HepG2 (cell line): ENCODE results near the gene ZNF687. TPM values are rescaled to one million over a fixed set of nuclear protein-coding genes. Genes with fewer than 3 reads are reported as not detected.

ENCODE experiments used
- ATAC-seq: fragments of 200-7000 bp; cut with Tn5 transposase; 3 replicates; pipeline ENCODE4 v1.9.1; 2020; ENCODE audit warnings: mild to moderate bottlenecking, moderate library complexity
- BruUV-seq: library from RNA; stranded (reverse); fragments of 400-500 nt; replicated peaks from 2 replicates; lab custom pipeline; 2021; lab: Mats Ljungman, UMichigan
- CTCF ChIA-PET: fragments of 300-600 bp; formaldehyde crosslinking; extraction: SDS; loops from one replicate; lab custom pipeline; 2021; ENCODE audit warnings: low total read pairs, inconsistent platforms, low intra/inter-chr PET ratio; lab: Yijun Ruan, JAX
- POLR2A ChIA-PET: fragments of 350-600 bp; sonication (Branson Sonifier 250); formaldehyde crosslinking; loops from one replicate; lab custom pipeline; 2020; ENCODE audit warnings: antibody characterized with exemption, inconsistent platforms; lab: Yijun Ruan, JAX
- DNase-seq: peaks from one replicate; pipeline ENCODE4 v3.0.0-alpha.2; 2015; ENCODE audit warnings: low spot score
- FAIRE-seq: peaks from 3 replicates; lab custom pipeline; 2011; peaks lifted over from hg19 to GRCh38; lab: Jason Lieb, UNC
- H2AFZ ChIP-seq: one replicate; pipeline ENCODE4 v1.6.1; 2011; ENCODE audit warnings: low read length, inconsistent platforms
- H3K27ac ChIP-seq: fragments of 300-600 bp; 3 replicates; pipeline ENCODE4 v1.8.0; 2011; ENCODE audit warnings: mixed run types, mild to moderate bottlenecking, mixed read lengths, low read length, inconsistent platforms; ENCODE audit not compliant: insufficient read depth; ENCODE audit errors: extremely low read length
- H3K27me3 ChIP-seq, 2 experiments: fragments of 200-600 bp in 1 of 2; 2 replicates in 1 of 2; 3 replicates in 1 of 2; pipeline versions ENCODE4 v1.6.0 to v1.8.0; 2011; ENCODE audit warnings: low read length in 2 of 2, mild to moderate bottlenecking in 2 of 2, moderate library complexity in 2 of 2, inconsistent platforms in 1 of 2; ENCODE audit not compliant: insufficient read depth in 2 of 2, control insufficient read depth in 1 of 2
- H3K36me3 ChIP-seq, 2 experiments: fragments of 200-600 bp in 1 of 2; replicated peaks in 1 of 2; 2 replicates in 1 of 2; 3 replicates in 1 of 2; pipeline versions ENCODE4 v1.5.1 to v1.8.0; 2011; ENCODE audit warnings: low read length in 2 of 2, inconsistent platforms in 1 of 2; ENCODE audit not compliant: insufficient read depth in 2 of 2, control insufficient read depth in 1 of 2
- H3K4me1 ChIP-seq: 2 replicates; pipeline ENCODE4 v1.5.1; 2012; ENCODE audit warnings: low read length, inconsistent platforms; ENCODE audit not compliant: insufficient read depth
- H3K4me2 ChIP-seq: 2 replicates; pipeline ENCODE4 v1.6.0; 2011; ENCODE audit warnings: low read depth, low read length, inconsistent platforms
- H3K4me3 ChIP-seq, 3 experiments: fragments of 200-600 bp in 1 of 3; sonication (generic), shearing (Covaris generic) in 1 of 3; replicated peaks in 1 of 3; 2 replicates each; pipeline ENCODE4 v1.5.1; 2011 to 2016; ENCODE audit warnings: low read length in 3 of 3, inconsistent platforms in 2 of 3, low read depth in 2 of 3, mild to moderate bottlenecking in 2 of 3, control low read depth in 1 of 3, mixed read lengths in 1 of 3; ENCODE audit not compliant: insufficient read depth in 1 of 3
- H3K79me2 ChIP-seq: one replicate; pipeline ENCODE4 v1.6.1; 2011; ENCODE audit warnings: low read length, inconsistent platforms; ENCODE audit not compliant: insufficient read depth
- H3K9ac ChIP-seq: 2 replicates; pipeline ENCODE4 v1.6.0; 2011; ENCODE audit warnings: mild to moderate bottlenecking, low read depth, low read length, inconsistent platforms; ENCODE audit not compliant: insufficient read depth
- H3K9me3 ChIP-seq: 2 replicates; pipeline ENCODE4 v1.5.1; 2012; ENCODE audit warnings: mild to moderate bottlenecking, low read length
- H4K20me1 ChIP-seq: 2 replicates; pipeline ENCODE4 v1.6.0; 2011; ENCODE audit warnings: inconsistent platforms, mild to moderate bottlenecking, low read length, moderate library complexity; ENCODE audit not compliant: insufficient read depth
- ADNP ChIP-seq: sonication (generic); formaldehyde crosslinking; IDR thresholded peaks from 2 replicates; pipeline ENCODE4 v1.4.0; 2020; ENCODE audit warnings: missing genetic modification reagents
- ASH2L ChIP-seq: fragments of 300-600, 200-600 bp; sonication (generic); IDR thresholded peaks from 2 replicates; pipeline ENCODE4 v1.7.0; 2017; ENCODE audit warnings: low read depth, mild to moderate bottlenecking, moderate library complexity, mixed read lengths, low read length; ENCODE audit not compliant: insufficient read length
- ELF4 ChIP-seq: sonication (generic); formaldehyde crosslinking; IDR thresholded peaks from 2 replicates; pipeline ENCODE4 v1.5.0; 2020; ENCODE audit warnings: missing genetic modification reagents, mild to moderate bottlenecking, moderate library complexity, borderline replicate concordance
- HIVEP1 ChIP-seq: sonication (generic); formaldehyde crosslinking; IDR thresholded peaks from 2 replicates; pipeline ENCODE4 v1.4.0; 2020; ENCODE audit warnings: mild to moderate bottlenecking, missing genetic modification reagents
- KMT2B ChIP-seq: IDR thresholded peaks from 2 replicates; pipeline ENCODE4 v1.6.1; 2016; ENCODE audit warnings: missing genetic modification reagents, missing compliant biosample characterization
- MED1 ChIP-seq: sonication (generic); formaldehyde crosslinking; IDR thresholded peaks from 2 replicates; pipeline ENCODE4 v1.4.0; 2020; ENCODE audit warnings: missing genetic modification reagents
- PHF20 ChIP-seq: sonication (generic); formaldehyde crosslinking; IDR thresholded peaks from 2 replicates; pipeline ENCODE4 v1.5.0; 2020; ENCODE audit warnings: mild to moderate bottlenecking, missing genetic modification reagents
- POLR2G ChIP-seq: fragments of 200-400 bp; formaldehyde crosslinking; IDR thresholded peaks from 2 replicates; pipeline ENCODE4 v1.6.1; 2018; ENCODE audit warnings: mild to moderate bottlenecking, low read depth, low read length, moderate library complexity
- RCOR2 ChIP-seq: IDR thresholded peaks from 2 replicates; pipeline ENCODE4 v1.6.1; 2016; ENCODE audit warnings: missing biosample characterization, missing genetic modification reagents
- SPEN ChIP-seq: sonication (generic); formaldehyde crosslinking; IDR thresholded peaks from 2 replicates; pipeline ENCODE4 v1.5.1; 2020; ENCODE audit warnings: low read depth, mild to moderate bottlenecking, missing genetic modification reagents
- SRSF1 ChIP-seq: fragments of 200-400 bp; formaldehyde crosslinking; optimal IDR thresholded peaks from 2 replicates; pipeline ENCODE3; 2017; ENCODE audit warnings: mild to moderate bottlenecking, low read depth, low read length, moderate library complexity
- ZBTB38 ChIP-seq: sonication (generic); formaldehyde crosslinking; IDR thresholded peaks from 2 replicates; pipeline ENCODE4 v1.5.1; 2020; ENCODE audit warnings: mild to moderate bottlenecking, missing genetic modification reagents
- ZNF446 ChIP-seq: sonication (generic); formaldehyde crosslinking; IDR thresholded peaks from 2 replicates; pipeline ENCODE4 v1.5.0; 2020; ENCODE audit warnings: mild to moderate bottlenecking, missing genetic modification reagents
- ZNF678 ChIP-seq: sonication (generic); formaldehyde crosslinking; IDR thresholded peaks from 2 replicates; pipeline ENCODE4 v1.4.0; 2020; ENCODE audit warnings: mild to moderate bottlenecking, missing genetic modification reagents
- ZNF839 ChIP-seq: sonication (generic); formaldehyde crosslinking; IDR thresholded peaks from 2 replicates; pipeline ENCODE4 v1.4.0; 2020; ENCODE audit warnings: missing genetic modification reagents, mild to moderate bottlenecking, borderline replicate concordance
- ZNF883 ChIP-seq: sonication (generic); formaldehyde crosslinking; IDR thresholded peaks from 2 replicates; pipeline ENCODE4 v1.5.1; 2020; ENCODE audit warnings: mild to moderate bottlenecking, missing genetic modification reagents; ENCODE audit errors: not compliant biosample characterization
- ZSCAN21 ChIP-seq: sonication (generic); formaldehyde crosslinking; IDR thresholded peaks from 2 replicates; pipeline ENCODE4 v1.8.0; 2022; ENCODE audit warnings: mild to moderate bottlenecking, missing genetic modification reagents, moderate library complexity, borderline replicate concordance
- ZSCAN30 ChIP-seq: sonication (generic); formaldehyde crosslinking; IDR thresholded peaks from 2 replicates; pipeline ENCODE4 v1.5.0; 2020; ENCODE audit warnings: mild to moderate bottlenecking, missing genetic modification reagents
- WGBS: methylation state at CpG from one replicate; pipeline ENCODE4 v1.1.6; 2017; ENCODE audit warnings: low lambda C conversion rate; 5-methylcytosine and 5-hydroxymethylcytosine counted together
- in situ Hi-C: cut with HindIII; loops from 2 replicates; pipeline ENCODE4 v1.10.0; 2017; ENCODE audit warnings: low pct_unique_long_range_greater_than_20kb; ENCODE audit not compliant: extremely low pct_ligation_motif_present
- intact Hi-C: fragments of 100-400 bp; cut with micrococcal nuclease; formaldehyde crosslinking; loops from one replicate; pipeline ENCODE4 v1.10.0; 2022; ENCODE audit not compliant: unreplicated experiment
- polyA plus RNA-seq, 8 experiments: library from polyadenylated mRNA; depleted of rRNA in 3 of 8; stranded (reverse) in 7 of 8; unstranded in 1 of 8; fragments of >200 nt; fragmentation: Illumina TruSeq in 4 of 8; extraction: Trizol in 4 of 8; gene quantifications; 2 replicates each; pipeline versions ENCODE4 v1.2.1 to v1.2.3, GENCODE V29; 2011 to 2016; ENCODE audit warnings: low read depth in 4 of 8, missing spikeins in 1 of 8, mixed read lengths in 1 of 8; ENCODE audit not compliant: insufficient read depth in 1 of 8
- total RNA-seq, 5 experiments: library from RNA; depleted of rRNA; stranded (reverse); fragments of >200 nt; fragmentation: Illumina TruSeq; extraction: Trizol; gene quantifications; 2 replicates each; pipeline ENCODE4 v1.2.3, GENCODE V29; 2016; ENCODE audit warnings: low read depth in 1 of 5
- TF ChIP-seq, protein P1 (sequence below): sonication (generic); formaldehyde crosslinking; IDR thresholded peaks from 2 replicates; pipeline ENCODE4 v1.5.0; 2020; ENCODE audit warnings: mild to moderate bottlenecking, missing genetic modification reagents, borderline replicate concordance

ZNF687 gene
- total and polyA plus RNA-seq, 2 of the 13 experiments (the other 11 are each of a cell fraction or from before 2014, with no cell fraction given): 14.1 to 16.5 TPM

DNA sequence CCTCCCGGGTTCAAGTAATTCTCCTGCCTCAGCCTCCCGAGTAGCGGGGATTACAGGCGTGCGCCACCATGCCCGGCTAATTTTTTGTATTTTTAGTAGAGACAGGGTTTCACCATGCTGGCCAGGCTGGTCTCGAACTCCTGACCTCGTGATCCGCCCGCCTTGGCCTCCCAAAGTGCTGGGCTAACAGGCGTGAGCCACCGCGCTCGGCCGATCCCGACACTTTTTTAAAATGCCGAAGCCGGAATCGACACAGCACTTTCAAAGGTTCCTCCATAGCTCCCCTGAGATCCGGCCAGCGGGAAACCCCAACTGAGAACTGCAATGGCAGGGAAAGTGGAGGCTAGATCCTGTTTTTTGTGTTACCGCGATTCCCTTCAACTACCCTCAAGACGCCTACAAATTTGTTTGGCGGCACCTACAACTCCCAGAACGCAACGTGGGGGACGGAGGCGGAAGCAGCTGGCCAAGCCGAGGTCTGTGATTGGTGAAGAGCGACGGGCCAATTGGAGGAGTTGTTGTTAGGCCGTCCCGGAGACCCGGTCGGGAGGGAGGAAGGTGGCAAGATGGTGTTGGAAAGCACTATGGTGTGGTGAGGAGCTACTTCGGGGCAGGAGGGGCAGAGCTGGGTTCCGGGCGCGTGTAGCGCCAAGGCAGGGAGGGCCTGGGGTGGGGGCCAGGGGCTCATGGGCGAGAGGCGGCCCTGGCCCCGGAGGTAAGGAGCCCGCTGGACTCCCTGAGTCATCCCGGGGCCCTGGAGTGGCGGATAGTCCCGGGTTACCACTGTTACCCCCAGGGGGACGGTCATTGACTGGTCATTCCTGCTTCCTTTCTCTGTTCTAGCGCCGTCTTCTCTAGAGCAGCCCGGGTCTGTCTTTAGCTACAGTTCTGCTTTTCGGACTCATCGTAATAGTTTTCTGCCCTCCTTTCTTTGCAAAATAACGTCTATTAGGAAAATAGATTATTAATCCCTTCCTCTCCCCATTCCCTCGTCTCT lies 27.6 kb upstream of the ZNF687 start, which contains the start of gene PSMD4:
TSS of gene PSMD4 (plus strand) at position 518 of the 997 bp plus-strand sequence. CDS start at position 567, 49 bp downstream.
- H3K27me3 ChIP-seq: no peaks in the 10 kb centered on the region; a peak in 1 of 5 replicates
- H3K9me3 ChIP-seq: no peaks in the 10 kb centered on the region
- H2AFZ ChIP-seq: peak within 1 kb of the TSS; percentile 49
- FAIRE-seq (peak; percentile 96), DNase-seq (peak; percentile 94), ATAC-seq (peak; percentile 96)
- peaks cover 41% of the 10 kb centered on the region for H3K79me2 ChIP-seq
- BruUV-seq: TSS peak; percentile 88
- 10% methylated on average over 47 of the region's 56 CpGs for WGBS
- H3K4me3 ChIP-seq: peak within 1 kb of the TSS; percentile 67 to 90 (median 86)
- peaks cover 34% of the 10 kb centered on the region for H3K4me1 ChIP-seq
- H4K20me1 ChIP-seq: no peaks in the 10 kb centered on the region
- peak within 1 kb of the TSS; percentile 90 for H3K4me2 ChIP-seq
- H3K36me3 ChIP-seq: peaks cover 0 to 3% of the 10 kb centered on the region in 2 experiments; a peak in 1 of 5 replicates
- peak within 1 kb of the TSS; percentile 90 for H3K9ac ChIP-seq
- POLR2A ChIA-PET: interaction anchor here (0.7 to 5.9 kb wide), 18 partner anchors 9 to 270 kb away, joined by 3 to 71 read pairs (median 5); partner anchors contain the start of genes VPS72 and ZNF687
- CTCF ChIA-PET: no interaction called here
- intact Hi-C loops (loop anchor here (1.0 to 2.0 kb wide), 2 partner anchors 11 to 26 kb away; no protein-coding TSS in a partner anchor), in situ Hi-C loops (no loop called here)
- H3K27ac ChIP-seq: peak within 1 kb of the TSS; percentile 86
- TF ChIP-seq PHF20 (CRISPR knock-in tag): peak; percentile 82
- TF ChIP-seq POLR2G: peak; percentile 97
- TF ChIP-seq ELF4: peak; percentile 59; the same call in 1 of the 2 replicates
- TF ChIP-seq, protein P1, sequence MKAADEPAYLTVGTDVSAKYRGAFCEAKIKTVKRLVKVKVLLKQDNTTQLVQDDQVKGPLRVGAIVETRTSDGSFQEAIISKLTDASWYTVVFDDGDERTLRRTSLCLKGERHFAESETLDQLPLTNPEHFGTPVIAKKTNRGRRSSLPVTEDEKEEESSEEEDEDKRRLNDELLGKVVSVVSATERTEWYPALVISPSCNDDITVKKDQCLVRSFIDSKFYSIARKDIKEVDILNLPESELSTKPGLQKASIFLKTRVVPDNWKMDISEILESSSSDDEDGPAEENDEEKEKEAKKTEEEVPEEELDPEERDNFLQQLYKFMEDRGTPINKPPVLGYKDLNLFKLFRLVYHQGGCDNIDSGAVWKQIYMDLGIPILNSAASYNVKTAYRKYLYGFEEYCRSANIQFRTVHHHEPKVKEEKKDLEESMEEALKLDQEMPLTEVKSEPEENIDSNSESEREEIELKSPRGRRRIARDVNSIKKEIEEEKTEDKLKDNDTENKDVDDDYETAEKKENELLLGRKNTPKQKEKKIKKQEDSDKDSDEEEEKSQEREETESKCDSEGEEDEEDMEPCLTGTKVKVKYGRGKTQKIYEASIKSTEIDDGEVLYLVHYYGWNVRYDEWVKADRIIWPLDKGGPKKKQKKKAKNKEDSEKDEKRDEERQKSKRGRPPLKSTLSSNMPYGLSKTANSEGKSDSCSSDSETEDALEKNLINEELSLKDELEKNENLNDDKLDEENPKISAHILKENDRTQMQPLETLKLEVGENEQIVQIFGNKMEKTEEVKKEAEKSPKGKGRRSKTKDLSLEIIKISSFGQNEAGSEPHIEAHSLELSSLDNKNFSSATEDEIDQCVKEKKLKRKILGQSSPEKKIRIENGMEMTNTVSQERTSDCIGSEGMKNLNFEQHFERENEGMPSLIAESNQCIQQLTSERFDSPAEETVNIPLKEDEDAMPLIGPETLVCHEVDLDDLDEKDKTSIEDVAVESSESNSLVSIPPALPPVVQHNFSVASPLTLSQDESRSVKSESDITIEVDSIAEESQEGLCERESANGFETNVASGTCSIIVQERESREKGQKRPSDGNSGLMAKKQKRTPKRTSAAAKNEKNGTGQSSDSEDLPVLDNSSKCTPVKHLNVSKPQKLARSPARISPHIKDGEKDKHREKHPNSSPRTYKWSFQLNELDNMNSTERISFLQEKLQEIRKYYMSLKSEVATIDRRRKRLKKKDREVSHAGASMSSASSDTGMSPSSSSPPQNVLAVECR (CRISPR knock-in tag): peak; percentile 84
- no peak for TF ChIP-seq ZSCAN30 (CRISPR knock-in tag)
- peak; percentile 44 for TF ChIP-seq MED1 (CRISPR knock-in tag)
- no peak for TF ChIP-seq ZSCAN21
- 0 out of 2 replicates have a peak, but pooled peaks have one; percentile 32 for TF ChIP-seq ZNF446
- peak; percentile 55 for TF ChIP-seq ZNF883 (CRISPR knock-in tag)
- peak; percentile 84 for TF ChIP-seq SRSF1
- peak; percentile 69; the same call in 1 of the 2 replicates for TF ChIP-seq ZBTB38 (CRISPR knock-in tag)
- TF ChIP-seq ZNF678 (CRISPR knock-in tag): no peak
- TF ChIP-seq ADNP (CRISPR knock-in tag): peak; percentile 86; the same call in 1 of the 2 replicates
- TF ChIP-seq ASH2L: peak; percentile 68
- TF ChIP-seq HIVEP1 (CRISPR knock-in tag): peak; percentile 51; the same call in 1 of the 2 replicates
- TF ChIP-seq KMT2B (CRISPR knock-in tag): peak; percentile 62; the same call in 1 of the 2 replicates
- TF ChIP-seq ZNF839 (CRISPR knock-in tag): no peak
- peak; percentile 55; the same call in 1 of the 2 replicates for TF ChIP-seq RCOR2 (CRISPR knock-in tag)
- TF ChIP-seq SPEN (CRISPR knock-in tag): peak; percentile 59; the same call in 1 of the 2 replicates
